HCT116 (cell line): ENCODE results near the gene BCR.

Experiments
- CEBPB ChIP-seq: IDR thresholded peaks from 2 replicates; pipeline ENCODE4 v1.6.1; 2012; ENCODE audit warnings: low read depth
- EGR1 ChIP-seq: IDR thresholded peaks from 2 replicates; pipeline ENCODE4 v1.6.1; 2012; ENCODE audit warnings: low read depth
- EZH2 ChIP-seq: fragments of 200-600 bp; sonication (generic); IDR thresholded peaks from 2 replicates; pipeline ENCODE4 v1.6.1; 2017; ENCODE audit warnings: antibody characterized with exemption, mixed run types
- EZH2phosphoT487 ChIP-seq: fragments of 200-600 bp; IDR thresholded peaks from 2 replicates; pipeline ENCODE4 v1.6.1; 2018; ENCODE audit warnings: antibody characterized with exemption, borderline replicate concordance
- JUND ChIP-seq: IDR thresholded peaks from 2 replicates; pipeline ENCODE4 v1.6.1; 2012
- POLR2A ChIP-seq: IDR thresholded peaks from 2 replicates; pipeline ENCODE4 v1.7.0; 2011; ENCODE audit warnings: borderline replicate concordance; ENCODE audit not compliant: insufficient read depth, insufficient read length; ENCODE audit errors: extremely low read depth
- YY1 ChIP-seq: IDR thresholded peaks from 2 replicates; pipeline ENCODE4 v1.6.1; 2011; ENCODE audit warnings: low read length, low read depth, moderate library complexity, mild to moderate bottlenecking; ENCODE audit not compliant: insufficient replicate concordance; ENCODE audit errors: extremely low read depth
- ZNF274 ChIP-seq: fragments of 200-500 bp; sonication (Bioruptor generic); IDR thresholded peaks from 2 replicates; pipeline ENCODE4 v1.6.1; 2014; ENCODE audit warnings: mild to moderate bottlenecking, low read depth, low read length, inconsistent platforms
- TF ChIP-seq, protein P1 (sequence below), 3 experiments: fragments of 200-600 bp in 1 of 3; sonication (generic) in 1 of 3; IDR thresholded peaks in 2 of 3; conservative IDR thresholded peaks in 1 of 3; 2 replicates each; pipeline ENCODE4 v1.5.1; 2012 to 2017; ENCODE audit warnings: low read depth in 2 of 3, low read length in 2 of 3, antibody characterized with exemption in 1 of 3, borderline replicate concordance in 1 of 3, control low read depth in 1 of 3, mild to moderate bottlenecking in 1 of 3, mixed read lengths in 1 of 3, mixed run types in 1 of 3, moderate library complexity in 1 of 3; ENCODE audit not compliant: insufficient read depth in 1 of 3
- TF ChIP-seq, protein P2 (sequence below): IDR thresholded peaks from 2 replicates; pipeline ENCODE4 v1.6.1; 2012

- TF ChIP-seq, protein P1, sequence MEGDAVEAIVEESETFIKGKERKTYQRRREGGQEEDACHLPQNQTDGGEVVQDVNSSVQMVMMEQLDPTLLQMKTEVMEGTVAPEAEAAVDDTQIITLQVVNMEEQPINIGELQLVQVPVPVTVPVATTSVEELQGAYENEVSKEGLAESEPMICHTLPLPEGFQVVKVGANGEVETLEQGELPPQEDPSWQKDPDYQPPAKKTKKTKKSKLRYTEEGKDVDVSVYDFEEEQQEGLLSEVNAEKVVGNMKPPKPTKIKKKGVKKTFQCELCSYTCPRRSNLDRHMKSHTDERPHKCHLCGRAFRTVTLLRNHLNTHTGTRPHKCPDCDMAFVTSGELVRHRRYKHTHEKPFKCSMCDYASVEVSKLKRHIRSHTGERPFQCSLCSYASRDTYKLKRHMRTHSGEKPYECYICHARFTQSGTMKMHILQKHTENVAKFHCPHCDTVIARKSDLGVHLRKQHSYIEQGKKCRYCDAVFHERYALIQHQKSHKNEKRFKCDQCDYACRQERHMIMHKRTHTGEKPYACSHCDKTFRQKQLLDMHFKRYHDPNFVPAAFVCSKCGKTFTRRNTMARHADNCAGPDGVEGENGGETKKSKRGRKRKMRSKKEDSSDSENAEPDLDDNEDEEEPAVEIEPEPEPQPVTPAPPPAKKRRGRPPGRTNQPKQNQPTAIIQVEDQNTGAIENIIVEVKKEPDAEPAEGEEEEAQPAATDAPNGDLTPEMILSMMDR (IDR thresholded peaks at IDR 0.05 in 2 of 3, conservative IDR thresholded peaks at IDR 0.05 in 1 of 3; ENCODE audit: borderline replicate concordance in 1 of 3, insufficient read depth in 1 of 3, low read depth in 2 of 3, low read length in 2 of 3): no peak
- TF ChIP-seq, protein P2, sequence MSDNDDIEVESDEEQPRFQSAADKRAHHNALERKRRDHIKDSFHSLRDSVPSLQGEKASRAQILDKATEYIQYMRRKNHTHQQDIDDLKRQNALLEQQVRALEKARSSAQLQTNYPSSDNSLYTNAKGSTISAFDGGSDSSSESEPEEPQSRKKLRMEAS: no peak
- TF ChIP-seq POLR2A (no peak), EZH2 (no peak), CEBPB (no peak), ZNF274 (no peak), EZH2phosphoT487 (no peak), YY1 (no peak), EGR1 (no peak), JUND (peak; percentile 48)
These were observed 71.3 kb downstream of the BCR start for GRCh38 chr22:23251445-23252093.
